HepG2 (cell line): Measurements from ENCODE around the gene C1orf21.

Experiments used
- ARHGAP35 ChIP-seq: sonication (generic); formaldehyde crosslinking; IDR thresholded peaks from 2 replicates; pipeline ENCODE4 v1.9.0; 2022; ENCODE audit warnings: mild to moderate bottlenecking, inconsistent platforms, moderate library complexity, missing genetic modification reagents, borderline replicate concordance
- ATAD3A ChIP-seq: sonication (generic); formaldehyde crosslinking; IDR thresholded peaks from 2 replicates; pipeline ENCODE4 v1.4.0; 2020; ENCODE audit warnings: missing genetic modification reagents
- CREB1 ChIP-seq, 2 experiments: fragments of 450-650 bp in 1 of 2; IDR thresholded peaks; 2 replicates each; pipeline ENCODE4 v1.6.1; 2016 to 2017; ENCODE audit warnings: control low read depth in 1 of 2, mild to moderate bottlenecking in 1 of 2, missing compliant biosample characterization in 1 of 2, missing genetic modification characterization in 1 of 2
- MAFK ChIP-seq, 2 experiments: IDR thresholded peaks in 1 of 2; conservative IDR thresholded peaks in 1 of 2; 2 replicates each; pipeline ENCODE4 v1.6.1; 2011; ENCODE audit warnings: improper control_type of control experiment in 2 of 2, low read length in 2 of 2
- NAIF1 ChIP-seq: sonication (generic); formaldehyde crosslinking; IDR thresholded peaks from 2 replicates; pipeline ENCODE4 v1.5.0; 2020; ENCODE audit warnings: mild to moderate bottlenecking, missing genetic modification reagents, borderline replicate concordance
- POLR2A ChIP-seq, 2 experiments: IDR thresholded peaks; 2 replicates each; pipeline ENCODE4 v1.6.1; 2011; ENCODE audit warnings: low read depth in 2 of 2, low read length in 2 of 2, mild to moderate bottlenecking in 1 of 2, moderate library complexity in 1 of 2; ENCODE audit not compliant: insufficient read depth in 1 of 2
- RELA ChIP-seq: sonication (generic); formaldehyde crosslinking; IDR thresholded peaks from 2 replicates; pipeline ENCODE4 v1.4.0; 2020; ENCODE audit warnings: missing genetic modification reagents
- ZNF263 ChIP-seq: sonication (generic); formaldehyde crosslinking; IDR thresholded peaks from 2 replicates; pipeline ENCODE4 v1.4.0; 2020; ENCODE audit warnings: missing genetic modification reagents
- ZNF569 ChIP-seq: sonication (generic); formaldehyde crosslinking; IDR thresholded peaks from 2 replicates; pipeline ENCODE4 v1.5.0; 2020; ENCODE audit warnings: mild to moderate bottlenecking, missing genetic modification reagents, moderate library complexity, borderline replicate concordance
- ZNF607 ChIP-seq: sonication (generic); formaldehyde crosslinking; IDR thresholded peaks from 2 replicates; pipeline ENCODE4 v1.5.1; 2020; ENCODE audit warnings: missing genetic modification reagents, mild to moderate bottlenecking, borderline replicate concordance

GRCh38 chr1:184365699-184366098 lies 21.1 kb upstream of the C1orf21 start:
- TF ChIP-seq ZNF569 (CRISPR knock-in tag): no peak
- no peak for TF ChIP-seq POLR2A (IDR thresholded peaks at IDR 0.05; ENCODE audit: insufficient read depth in 1 of 2, low read depth in 2 of 2, low read length in 2 of 2)
- no peak for TF ChIP-seq MAFK (conservative IDR thresholded peaks at IDR 0.05 in 1 of 2, IDR thresholded peaks at IDR 0.05 in 1 of 2; ENCODE audit: low read length in 2 of 2)
- TF ChIP-seq ZNF607 (CRISPR knock-in tag): no peak
- no peak for TF ChIP-seq ATAD3A
- no peak for TF ChIP-seq NAIF1
- no peak for TF ChIP-seq RELA (CRISPR knock-in tag)
- no peak for TF ChIP-seq CREB1 (IDR thresholded peaks at IDR 0.05)
- TF ChIP-seq CREB1 (CRISPR knock-in tag; IDR thresholded peaks at IDR 0.05): no peak
- no peak for TF ChIP-seq ARHGAP35
- TF ChIP-seq ZNF263 (CRISPR knock-in tag): no peak
